ENCODE data around the gene JMJD1C.

- no peak for TF ChIP-seq CTCF (IDR thresholded peaks at IDR 0.05)
- no peak for TF ChIP-seq POLR2A (IDR thresholded peaks at IDR 0.05)
These were observed 141.3 kb downstream of the JMJD1C start for GRCh38 chr10:63324495-63324854.
